HG02610 (cell line): ENCODE measurements around the gene KCTD17.

Experiments used
- ATAC-seq: cut with Tn5 transposase; IDR thresholded peaks from one replicate; pipeline ENCODE4 v1.9.1; 2021; ENCODE audit warnings: mild to moderate bottlenecking, moderate library complexity; ENCODE audit not compliant: unreplicated experiment

Gene KCTD17

GRCh38 chr22:37039466-37039865, 12.1 kb upstream of the KCTD17 start:
- no peak for ATAC-seq

- no peak for ATAC-seq
Observed at GRCh38 chr22:37043209-37043827, 8.2 kb upstream of the KCTD17 start.

GRCh38 chr22:37043828-37044538, 7.6 kb upstream of the KCTD17 start:
- peak; percentile 67 for ATAC-seq

- ATAC-seq = no peak
Observed at GRCh38 chr22:37044634-37045625, 6.6 kb upstream of the KCTD17 start.

GRCh38 chr22:37045958-37046357, 5.6 kb upstream of the KCTD17 start:
- ATAC-seq = no peak

GRCh38 chr22:37046589-37046988, 5.0 kb upstream of the KCTD17 start:
- ATAC-seq = no peak

GRCh38 chr22:37047006-37047405, 4.5 kb upstream of the KCTD17 start:
- ATAC-seq = no peak

- no peak for ATAC-seq
Observed at GRCh38 chr22:37048133-37048532, 3.4 kb upstream of the KCTD17 start.

- no peak for ATAC-seq
Observed at GRCh38 chr22:37049224-37049623, 2.3 kb upstream of the KCTD17 start.

GRCh38 chr22:37050913-37051312, 629 bp upstream of the KCTD17 start:
- ATAC-seq = no peak

GRCh38 chr22:37052386-37053309, 1.1 kb downstream of the KCTD17 start:
- no peak for ATAC-seq

- no peak for ATAC-seq
Observed at GRCh38 chr22:37053310-37054055, 1.9 kb downstream of the KCTD17 start.

- ATAC-seq = no peak
Observed at GRCh38 chr22:37054056-37054395, 2.5 kb downstream of the KCTD17 start.

GRCh38 chr22:37054600-37055365, 3.2 kb downstream of the KCTD17 start:
- no peak for ATAC-seq

GRCh38 chr22:37056246-37056645, 4.7 kb downstream of the KCTD17 start:
- no peak for ATAC-seq

GRCh38 chr22:37057226-37057625, 5.7 kb downstream of the KCTD17 start:
- ATAC-seq = no peak

- no peak for ATAC-seq
Observed at GRCh38 chr22:37057796-37058510, 6.4 kb downstream of the KCTD17 start.

- no peak for ATAC-seq
Observed at GRCh38 chr22:37058917-37059701, 7.6 kb downstream of the KCTD17 start.
